MM.1S (cell line): ENCODE measurements around the gene SPIB.

Source experiments
- DNase-seq: peaks from one replicate; pipeline ENCODE4 v3.0.0-alpha.2; 2015
- H2AFZ ChIP-seq: fragments of 300-600 bp; sonication (generic); 2 replicates; pipeline ENCODE4 v1.6.0; 2016; ENCODE audit warnings: antibody characterized with exemption, low read length
- H3F3A ChIP-seq: fragments of 300-600 bp; sonication (generic); 2 replicates; pipeline ENCODE4 v1.6.1; 2016; ENCODE audit warnings: mild to moderate bottlenecking, antibody characterized with exemption, low read length, moderate library complexity, mixed read lengths; ENCODE audit not compliant: insufficient read depth
- H3K27ac ChIP-seq: fragments of 300-600 bp; sonication (generic); 2 replicates; pipeline ENCODE4 v1.5.1; 2016; ENCODE audit warnings: mild to moderate bottlenecking, low read length
- H3K27me3 ChIP-seq: fragments of 300-600 bp; sonication (generic); replicated peaks from 2 replicates; pipeline ENCODE4 v1.6.0; 2016; ENCODE audit warnings: low read length; ENCODE audit not compliant: insufficient read depth
- H3K36me3 ChIP-seq: fragments of 300-600 bp; sonication (generic); replicated peaks from 2 replicates; pipeline ENCODE4 v1.6.1; 2016; ENCODE audit warnings: mild to moderate bottlenecking, low read length, mixed read lengths; ENCODE audit not compliant: insufficient read depth
- H3K4me1 ChIP-seq: fragments of 300-600 bp; sonication (generic); 2 replicates; pipeline ENCODE4 v1.6.1; 2016; ENCODE audit warnings: low read length, mixed read lengths
- H3K4me2 ChIP-seq: fragments of 300-600 bp; sonication (generic); 2 replicates; pipeline ENCODE4 v1.6.0; 2016; ENCODE audit warnings: low read depth, low read length
- H3K4me3 ChIP-seq: fragments of 300-600 bp; sonication (generic); 2 replicates; pipeline ENCODE4 v1.5.1; 2016; ENCODE audit warnings: low read length, mixed read lengths
- H3K79me2 ChIP-seq: fragments of 300-600 bp; sonication (generic); 2 replicates; pipeline ENCODE4 v1.6.1; 2016; ENCODE audit warnings: mixed run types, low read length, mixed read lengths
- H3K9ac ChIP-seq: fragments of 300-600 bp; sonication (generic); 2 replicates; pipeline ENCODE4 v1.6.1; 2016; ENCODE audit warnings: low read length, mixed read lengths
- H3K9me2 ChIP-seq: fragments of 300-600 bp; sonication (generic); replicated peaks from 2 replicates; pipeline ENCODE4 v1.6.1; 2016; ENCODE audit warnings: mild to moderate bottlenecking, low read length, mixed read lengths; ENCODE audit not compliant: insufficient read depth
- H3K9me3 ChIP-seq: fragments of 300-600 bp; sonication (generic); replicated peaks from 2 replicates; pipeline ENCODE4 v1.6.1; 2016; ENCODE audit warnings: mild to moderate bottlenecking, low read length, mixed read lengths; ENCODE audit not compliant: insufficient read depth
- H4K20me1 ChIP-seq: fragments of 300-600 bp; sonication (generic); 2 replicates; pipeline ENCODE4 v1.6.1; 2016; ENCODE audit warnings: mild to moderate bottlenecking, low read length, moderate library complexity, mixed read lengths; ENCODE audit not compliant: insufficient read depth
- CTCF ChIP-seq: fragments of 300-600 bp; sonication (generic); IDR thresholded peaks from 2 replicates; pipeline ENCODE4 v1.5.1; 2016; ENCODE audit warnings: antibody characterized with exemption, low read length, mixed read lengths
- EZH2 ChIP-seq: fragments of 300-600 bp; sonication (generic); optimal IDR thresholded peaks from 2 replicates; pipeline ENCODE3; 2017; ENCODE audit warnings: low read depth, mild to moderate bottlenecking, antibody characterized with exemption, low read length, mixed read lengths
- EZH2phosphoT487 ChIP-seq: fragments of 300-600 bp; sonication (generic); IDR thresholded peaks from 2 replicates; pipeline ENCODE4 v1.6.1; 2018; ENCODE audit warnings: antibody characterized with exemption, low read length

The SPIB gene

DNA sequence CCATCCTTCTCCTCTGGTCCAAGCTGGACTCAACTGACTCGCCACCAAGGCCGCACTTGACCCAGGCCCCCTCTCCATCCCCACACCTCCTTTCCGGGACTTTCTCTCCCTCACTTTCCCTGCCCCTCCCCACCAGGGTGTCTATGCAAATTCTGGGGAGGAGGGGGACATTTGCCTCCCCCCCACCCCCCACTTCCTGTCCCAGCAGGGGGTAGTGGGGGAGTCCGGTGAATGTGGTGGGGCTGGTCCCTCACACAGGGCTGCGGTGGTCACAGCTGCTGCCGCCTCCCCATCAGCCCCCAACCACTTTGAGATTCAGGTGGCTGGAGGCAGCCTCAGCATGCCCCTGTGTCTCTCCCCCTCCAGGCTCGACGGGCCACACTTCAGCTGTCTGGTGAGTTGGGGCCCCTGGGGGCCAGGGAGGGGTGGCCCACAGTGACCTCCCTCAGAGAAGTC is 870 bp downstream of the SPIB start:
- Histone ChIP-seq H3K9me2 (no peaks in the 10 kb centered on the region), H2AFZ (no peak overlapping the region), H3F3A (no peaks in the 10 kb centered on the region), H4K20me1 (no peaks in the 10 kb centered on the region), H3K79me2 (no peaks in the 10 kb centered on the region), H3K36me3 (no peaks in the 10 kb centered on the region), H3K27me3 (peaks cover 8% of the 10 kb centered on the region), H3K9me3 (no peaks in the 10 kb centered on the region), H3K4me3 (peak overlapping the region; percentile 50; the same call in 1 of the 2 replicates), H3K27ac (no peak overlapping the region), H3K9ac (no peak overlapping the region), H3K4me2 (peak overlapping the region; percentile 72; the same call in 1 of the 2 replicates), H3K4me1 (peaks cover 26% of the 10 kb centered on the region)
- DNase-seq: no peak
- no peak for TF ChIP-seq EZH2
- no peak for TF ChIP-seq EZH2phosphoT487
- TF ChIP-seq CTCF: no peak

GRCh38 chr19:50420127-50420526 is 1.4 kb downstream of the SPIB start:
- no peak for DNase-seq
- H3K9me3 ChIP-seq: no peaks in the 10 kb centered on the region
- H3K4me1 ChIP-seq: peaks cover 24% of the 10 kb centered on the region
- no peak overlapping the region for H3K9ac ChIP-seq
- H2AFZ ChIP-seq: no peak overlapping the region
- no peaks in the 10 kb centered on the region for H3F3A ChIP-seq
- no peaks in the 10 kb centered on the region for H3K36me3 ChIP-seq
- no peaks in the 10 kb centered on the region for H3K9me2 ChIP-seq
- no peaks in the 10 kb centered on the region for H4K20me1 ChIP-seq
- no peak overlapping the region for H3K27ac ChIP-seq
- TF ChIP-seq EZH2: no peak
- H3K79me2 ChIP-seq: no peaks in the 10 kb centered on the region
- peaks cover 8% of the 10 kb centered on the region for H3K27me3 ChIP-seq
- no peak overlapping the region; the same call in 1 of the 2 replicates for H3K4me3 ChIP-seq
- H3K4me2 ChIP-seq: no peak overlapping the region

DNA sequence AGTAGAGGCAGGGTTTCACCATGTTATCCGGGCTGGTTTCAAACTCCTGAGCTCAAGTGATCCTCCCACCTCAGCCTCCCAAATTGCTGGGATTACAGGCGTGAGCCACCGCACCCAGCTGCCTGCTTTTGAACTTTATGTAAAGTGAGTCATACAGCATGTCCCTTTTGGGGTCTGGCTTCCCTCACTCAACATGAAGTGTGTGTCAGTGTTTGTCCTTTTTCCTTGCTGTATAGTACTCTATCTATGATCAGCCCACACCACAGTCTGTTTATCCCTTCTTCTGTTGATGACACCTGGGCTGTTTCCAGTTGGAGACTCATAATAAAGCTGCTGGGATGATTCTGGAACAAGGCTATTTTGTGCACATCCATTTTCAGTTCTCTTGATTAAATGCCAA is 2.1 kb downstream of the SPIB start:
- DNase-seq: no peak
- Histone ChIP-seq H3K4me3 (no peak overlapping the region), H3K79me2 (no peaks in the 10 kb centered on the region), H3K27me3 (peaks cover 8% of the 10 kb centered on the region), H3K27ac (no peak overlapping the region), H3K4me2 (no peak overlapping the region), H3F3A (no peaks in the 10 kb centered on the region), H3K9me2 (no peaks in the 10 kb centered on the region), H2AFZ (no peak overlapping the region), H4K20me1 (no peaks in the 10 kb centered on the region), H3K36me3 (no peaks in the 10 kb centered on the region), H3K9me3 (no peaks in the 10 kb centered on the region), H3K4me1 (peaks cover 20% of the 10 kb centered on the region), H3K9ac (no peak overlapping the region)
- no peak for TF ChIP-seq EZH2
- TF ChIP-seq CTCF: no peak
- TF ChIP-seq EZH2phosphoT487: no peak

- H3K27me3 ChIP-seq: peaks cover 13% of the 10 kb centered on the region
- no peak overlapping the region for H3K4me3 ChIP-seq
- no peak overlapping the region for H2AFZ ChIP-seq
- no peaks in the 10 kb centered on the region for H3K9me3 ChIP-seq
- H3F3A ChIP-seq: no peaks in the 10 kb centered on the region
- TF ChIP-seq EZH2phosphoT487 (no peak), EZH2 (no peak), CTCF (no peak)
- peaks cover 17% of the 10 kb centered on the region for H3K4me1 ChIP-seq
- no peak overlapping the region for H3K9ac ChIP-seq
- no peaks in the 10 kb centered on the region for H3K9me2 ChIP-seq
- no peaks in the 10 kb centered on the region for H3K79me2 ChIP-seq
- DNase-seq: no peak
- H3K36me3 ChIP-seq: no peaks in the 10 kb centered on the region
- H3K27ac ChIP-seq: no peak overlapping the region
- H4K20me1 ChIP-seq: no peaks in the 10 kb centered on the region
- H3K4me2 ChIP-seq: no peak overlapping the region
Measured at GRCh38 chr19:50422397-50423278, 3.9 kb downstream of the SPIB start.
